Measurements from ENCODE around the gene ZNF385C.

GRCh38 chr17:42129109-42129837, 31.0 kb upstream of the ZNF385C start:
- TF ChIP-seq CTCF (IDR thresholded peaks at IDR 0.05) = no peak
- TF ChIP-seq EZH2 (IDR thresholded peaks at IDR 0.05; ENCODE audit: borderline replicate concordance, insufficient read depth, low read depth, low read length, poor library complexity, severe bottlenecking) = no peak

Data from B cell (primary cell).